HPDE6-E6E7 (cell line): ENCODE results near the gene MEF2A.

Source experiments
- DNase-seq: peaks from one replicate; pipeline ENCODE4 v3.0.0; 2011; ENCODE audit warnings: missing footprints; ENCODE audit errors: extremely low spot score

MEF2A gene

DNA sequence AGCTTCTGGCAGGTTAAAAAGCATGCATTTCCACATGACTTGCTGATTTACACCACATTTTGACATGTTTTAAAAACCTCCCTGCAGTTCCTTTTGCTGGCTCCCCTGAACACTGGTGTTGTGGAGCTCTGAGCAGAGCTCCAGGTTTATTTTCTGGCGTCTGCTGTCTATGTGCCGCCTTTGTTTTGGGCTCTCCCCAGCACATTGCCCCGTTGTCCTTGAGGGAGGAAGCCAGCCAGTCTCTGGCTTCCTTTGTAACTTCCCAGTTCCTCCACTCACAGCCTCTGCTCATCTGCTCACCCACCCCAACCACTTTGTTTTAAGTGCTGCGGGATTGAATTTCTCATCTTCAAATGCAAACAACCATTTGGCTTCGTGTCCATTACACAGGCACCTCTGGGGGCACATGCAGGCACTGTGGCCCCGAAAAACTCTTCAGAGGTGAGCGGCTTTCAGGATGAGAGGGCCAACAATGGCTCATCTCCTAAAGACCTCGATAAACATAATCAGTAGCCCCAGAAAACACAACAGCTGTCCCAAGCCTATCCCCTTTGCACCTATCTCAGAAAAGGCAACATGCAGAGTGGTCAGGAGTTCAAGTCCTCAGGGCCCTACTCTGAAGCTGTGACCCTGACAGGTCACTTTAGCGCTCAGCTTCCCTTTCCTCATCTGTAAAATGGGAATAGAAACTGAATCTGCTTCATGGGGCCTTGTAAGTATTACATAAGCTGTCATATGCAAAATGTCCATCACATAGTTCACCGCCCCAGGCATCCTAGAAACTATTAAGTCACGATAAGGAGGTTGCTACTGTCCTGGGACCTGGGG lies 1.3 kb upstream of the MEF2A start:
- no peak for DNase-seq

DNA sequence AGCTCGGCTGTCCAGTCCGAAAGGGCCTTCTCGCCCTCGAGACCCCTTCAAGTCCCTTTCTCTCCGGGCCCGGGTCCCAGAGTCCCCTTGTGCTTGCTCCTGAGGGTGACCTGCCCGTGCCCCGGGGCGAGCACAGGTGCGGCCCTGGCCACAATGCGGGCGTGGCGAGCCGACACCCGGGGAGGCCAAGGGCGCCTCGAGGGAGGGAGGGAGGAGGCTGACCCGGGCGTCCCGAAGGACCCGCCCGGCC lies 810 bp upstream of the MEF2A start:
- no peak for DNase-seq

DNA sequence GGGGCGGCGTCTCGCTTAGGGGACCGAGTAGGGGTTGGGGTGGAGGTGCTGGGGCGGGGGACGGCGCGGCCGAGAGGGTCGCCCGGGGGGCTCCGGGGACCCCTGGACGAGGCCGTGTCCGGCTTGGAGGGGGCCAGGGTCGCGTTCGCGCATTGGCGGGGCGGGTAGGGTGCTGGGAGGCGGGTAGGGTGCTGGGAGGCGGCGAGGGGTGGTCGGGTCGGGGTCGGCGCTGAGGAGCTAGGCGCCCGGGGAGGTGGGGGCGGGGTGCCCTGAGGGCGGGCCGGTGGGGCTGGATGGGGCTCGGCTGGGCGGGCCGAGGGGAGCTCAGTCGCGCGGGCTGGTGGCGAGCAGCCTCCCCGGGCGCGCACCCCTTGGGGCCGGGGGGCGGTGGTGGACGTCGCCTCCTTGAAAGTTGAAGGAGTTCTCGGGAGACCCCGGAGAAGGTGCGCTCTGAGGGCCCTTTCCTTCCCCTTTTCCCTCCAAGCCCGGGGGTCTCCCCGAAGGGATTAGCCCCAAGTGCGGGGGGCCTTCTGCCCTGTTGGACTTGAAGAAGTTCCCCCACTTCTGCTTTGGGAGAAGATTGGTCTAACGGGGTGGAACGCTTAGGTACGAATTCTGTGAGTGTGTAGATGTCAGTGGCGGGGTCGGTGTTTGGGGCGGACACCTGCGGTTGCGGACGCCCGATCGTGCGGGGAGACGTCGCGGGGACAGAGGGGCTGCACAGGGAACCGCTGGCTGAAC lies 543 bp downstream of the MEF2A start:
- no peak for DNase-seq

DNA sequence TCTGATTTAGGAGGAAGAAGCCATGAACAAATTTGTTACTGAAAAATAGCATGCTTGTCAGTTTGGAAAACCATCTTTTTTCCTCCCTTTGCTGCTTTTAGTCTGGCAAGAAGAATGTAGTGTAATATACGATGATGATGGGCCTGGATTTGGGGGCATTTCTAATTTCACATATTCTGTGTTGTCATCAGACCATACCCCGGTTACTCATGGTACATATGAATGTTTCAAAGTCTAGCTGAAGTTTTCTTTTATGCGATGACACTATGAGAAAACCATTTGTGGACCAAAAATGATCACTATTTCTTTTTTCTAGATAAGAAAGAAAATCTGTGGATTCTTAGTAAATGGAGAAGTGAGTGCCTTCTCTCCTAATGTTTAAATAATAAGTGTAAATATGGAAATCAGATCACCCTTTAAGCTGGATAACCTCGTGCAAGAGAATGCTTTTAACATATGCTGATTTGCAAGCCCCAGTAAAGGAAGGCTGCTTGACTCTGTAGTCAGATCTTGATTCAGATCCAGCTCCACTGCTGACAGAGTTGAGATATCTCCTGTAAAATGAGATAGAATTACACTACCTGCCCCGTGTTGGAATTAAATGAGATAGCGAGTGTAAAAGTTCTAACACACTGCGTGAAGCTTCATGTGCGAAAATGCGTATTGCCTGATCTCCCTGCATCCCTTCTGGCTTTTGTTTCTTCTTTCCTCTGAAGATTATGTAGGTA lies 3.0 kb downstream of the MEF2A start:
- DNase-seq = no peak

DNA sequence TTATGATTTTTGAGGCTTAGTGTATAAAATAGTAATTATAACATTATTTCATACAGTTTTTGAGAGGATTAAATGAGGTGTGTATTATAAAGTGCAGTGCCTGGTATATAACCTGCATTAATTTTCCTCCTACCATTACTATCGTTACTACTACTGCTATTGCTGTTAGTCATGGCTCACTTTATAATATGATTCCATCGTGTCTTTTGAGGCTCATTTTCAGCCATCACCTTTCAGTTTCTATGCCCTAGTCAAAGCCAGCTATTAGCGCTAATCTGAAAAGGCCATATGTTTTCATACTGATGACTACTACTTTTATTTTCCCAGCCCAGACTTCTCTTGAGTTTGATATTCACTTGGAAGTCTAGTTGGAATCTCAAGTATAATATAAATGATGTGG lies 5.5 kb downstream of the MEF2A start:
- no peak for DNase-seq

DNA sequence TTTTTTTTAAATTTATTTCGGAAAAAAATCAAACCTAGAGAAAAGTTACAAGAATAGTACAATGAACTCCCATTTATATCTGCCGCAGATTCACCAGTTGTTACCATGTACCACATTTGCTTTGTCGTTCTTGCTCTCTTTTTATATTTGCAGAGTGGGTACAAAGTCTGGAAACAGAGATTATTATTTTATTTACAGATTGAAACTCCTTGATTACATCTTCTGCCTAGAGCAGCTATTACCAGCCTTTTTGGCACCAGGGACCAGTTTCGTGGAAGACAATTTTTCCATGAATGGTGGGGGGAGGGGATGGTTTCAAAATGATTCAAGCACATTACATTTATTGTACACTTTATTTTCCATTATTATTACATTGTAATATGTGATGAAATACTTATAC lies 8.3 kb downstream of the MEF2A start:
- no peak for DNase-seq

DNA sequence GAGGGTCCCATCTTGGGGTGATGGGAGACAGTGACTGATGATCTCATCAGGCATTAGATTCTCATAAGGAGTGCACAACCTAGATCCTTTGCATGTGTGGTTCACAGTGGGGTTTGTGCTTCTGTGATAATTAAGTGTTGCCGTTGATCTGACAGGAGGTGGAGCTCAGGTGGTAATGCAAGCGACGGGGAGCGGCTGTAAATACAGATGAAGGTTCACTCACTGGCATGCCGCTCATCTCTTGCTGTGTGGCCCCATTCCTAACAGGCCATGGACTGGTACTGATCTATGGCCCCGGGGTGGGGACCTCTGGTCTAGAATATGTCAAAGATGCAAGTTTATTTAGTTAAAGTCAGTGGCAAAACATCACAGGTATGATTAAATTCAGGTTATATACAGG lies 8.7 kb downstream of the MEF2A start:
- DNase-seq = no peak

DNA sequence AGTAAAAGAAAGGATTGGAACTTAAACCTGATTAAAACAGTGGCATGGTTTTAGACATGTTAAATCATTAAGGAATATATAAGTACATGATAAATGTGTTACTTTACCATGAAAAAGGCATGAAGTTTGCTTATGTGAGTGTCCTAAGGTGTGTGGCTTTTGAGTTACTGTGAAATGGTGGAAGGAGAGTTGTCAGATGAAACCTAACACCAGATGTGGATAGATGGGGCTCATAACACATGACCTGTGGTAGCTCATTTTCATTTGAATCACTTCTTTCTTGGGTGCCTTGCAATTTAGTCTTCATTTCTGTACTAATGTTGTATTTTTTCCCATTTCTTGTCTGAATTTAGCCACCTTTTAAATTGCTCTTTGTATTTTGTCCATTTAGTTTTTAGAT lies 13.0 kb downstream of the MEF2A start:
- no peak for DNase-seq

DNA sequence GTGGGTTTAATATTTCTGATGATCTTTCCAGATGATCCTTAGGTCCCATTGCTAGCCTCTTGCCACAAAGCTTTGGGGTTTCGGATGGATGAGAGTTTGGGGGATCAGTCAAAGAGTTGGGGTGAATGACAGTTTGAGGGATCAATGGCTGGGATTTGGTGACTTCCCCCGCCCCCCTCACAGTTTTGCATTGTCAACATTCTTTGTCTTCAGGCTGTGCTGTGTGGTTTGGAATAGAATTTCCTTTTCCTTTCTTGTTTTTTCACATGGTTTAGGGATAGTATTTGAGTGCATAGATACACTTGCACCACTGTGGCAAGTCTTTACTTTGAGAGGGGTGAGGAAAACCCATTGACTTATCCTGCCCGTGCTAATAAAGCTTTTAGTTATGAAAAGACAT lies 14.3 kb downstream of the MEF2A start:
- DNase-seq = no peak

DNA sequence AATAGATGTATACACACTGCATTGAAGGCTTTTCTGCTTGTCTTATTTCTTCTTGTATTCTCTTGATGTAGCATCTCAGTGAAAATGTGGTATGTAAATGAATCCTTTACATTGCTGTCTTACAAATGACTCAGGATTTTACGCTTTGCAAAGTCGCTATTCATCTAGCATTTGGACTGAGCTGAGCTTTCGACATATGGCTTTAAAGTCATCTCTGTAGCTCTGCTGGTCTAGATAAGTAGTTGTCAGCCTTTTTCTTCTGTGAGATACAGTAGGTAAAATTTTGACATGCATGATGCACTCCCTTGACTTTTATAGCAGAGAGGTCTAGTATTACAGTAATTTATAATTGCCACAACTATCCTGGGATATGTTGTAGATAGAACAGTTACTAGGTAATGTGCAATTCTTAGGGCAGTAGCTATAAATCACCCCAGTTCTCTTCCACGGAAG lies 16.8 kb downstream of the MEF2A start:
- DNase-seq = no peak

DNA sequence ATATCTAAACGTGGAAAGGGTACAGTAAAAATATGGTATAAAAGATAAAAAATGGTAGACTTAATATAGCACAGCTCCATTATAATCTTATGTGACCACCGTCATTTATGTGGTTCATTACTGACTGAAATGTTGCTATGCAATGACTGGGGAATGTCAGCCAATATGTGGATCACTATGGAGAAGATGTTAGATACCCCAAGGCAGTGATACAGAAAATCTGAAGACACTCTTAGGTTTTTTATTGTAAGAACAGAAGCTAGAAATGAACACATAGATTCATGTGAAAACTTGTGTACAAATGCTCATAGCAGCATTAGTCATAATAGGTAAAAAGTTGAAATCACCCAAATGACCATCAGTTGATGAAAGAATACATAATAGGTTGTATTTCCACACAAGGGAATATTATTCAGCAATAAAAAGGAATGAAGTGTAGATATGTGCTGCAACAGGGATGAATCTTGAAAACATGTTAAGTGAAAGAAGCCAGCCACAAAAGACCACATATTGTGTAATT lies 18.4 kb downstream of the MEF2A start:
- no peak for DNase-seq

DNA sequence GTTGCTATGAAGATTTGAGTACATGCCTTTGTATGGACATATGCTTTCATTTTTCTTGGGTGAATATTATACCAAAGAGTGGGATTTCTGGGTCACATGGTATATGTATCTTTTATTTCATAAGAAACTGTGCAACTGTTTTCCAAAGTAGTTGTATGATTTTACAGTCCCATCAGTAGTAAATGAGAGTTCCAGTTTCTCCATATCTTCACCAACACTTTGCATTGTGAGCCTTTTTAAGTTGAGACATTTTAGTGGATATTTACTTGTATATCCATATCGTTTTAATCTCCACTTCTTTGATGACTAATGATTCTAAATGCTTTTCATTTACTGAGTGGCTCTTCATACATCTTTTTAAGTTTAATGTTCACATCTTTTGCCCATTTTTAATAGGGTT lies 20.3 kb downstream of the MEF2A start:
- DNase-seq = no peak

DNA sequence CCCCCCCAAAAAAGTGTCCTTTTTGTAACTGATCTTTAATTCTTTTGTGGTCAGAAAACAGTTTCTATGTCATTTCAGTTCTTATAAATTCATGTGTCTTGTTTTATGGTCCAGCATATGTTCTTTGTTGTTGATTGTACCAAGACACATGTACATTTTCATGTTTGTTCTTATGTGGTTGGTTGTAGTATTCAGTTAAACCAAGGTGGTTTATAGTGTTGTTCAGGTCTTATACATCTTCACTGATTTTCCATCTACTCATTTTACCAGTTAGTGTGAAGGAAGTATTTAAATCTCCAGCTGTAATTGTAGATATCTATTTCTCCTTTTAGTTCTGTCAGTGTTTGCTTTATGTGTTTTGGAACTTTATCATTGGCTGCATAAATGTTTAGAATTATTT lies 24.0 kb downstream of the MEF2A start:
- DNase-seq = no peak

DNA sequence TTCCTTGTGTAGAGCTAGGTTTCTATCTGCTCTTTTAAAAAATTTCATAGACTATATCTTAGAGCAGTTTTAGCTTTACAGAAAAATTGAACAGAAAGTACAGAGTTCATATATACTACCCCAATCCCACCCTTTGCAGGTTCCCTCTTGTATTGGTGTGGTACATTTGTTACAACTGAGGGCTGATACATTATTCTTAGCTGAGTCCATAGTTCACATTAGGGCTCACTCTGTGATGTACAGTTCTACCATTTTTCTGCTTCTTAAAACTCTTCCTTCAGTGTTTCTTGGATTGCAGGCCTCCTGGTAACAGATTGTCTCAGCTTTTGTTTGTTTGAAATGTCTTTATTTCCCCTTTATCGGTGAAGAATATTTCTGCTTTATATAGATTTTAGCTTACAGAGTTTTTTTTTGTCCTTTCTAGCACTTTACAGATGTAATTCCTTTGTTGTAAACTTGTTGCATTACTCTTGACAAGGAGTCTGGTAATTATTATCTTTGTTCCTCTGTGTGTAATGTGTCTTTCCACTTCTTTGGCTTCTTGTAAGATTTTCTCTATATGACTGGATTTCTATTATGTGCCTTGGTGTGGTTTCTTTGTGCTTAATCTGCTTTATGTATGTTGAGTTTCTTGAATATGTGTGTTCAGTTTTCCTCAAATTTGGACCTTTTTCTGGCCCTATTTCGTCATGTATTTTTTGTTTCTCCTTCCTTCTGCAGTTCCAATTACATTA lies 25.3 kb downstream of the MEF2A start:
- no peak for DNase-seq

DNA sequence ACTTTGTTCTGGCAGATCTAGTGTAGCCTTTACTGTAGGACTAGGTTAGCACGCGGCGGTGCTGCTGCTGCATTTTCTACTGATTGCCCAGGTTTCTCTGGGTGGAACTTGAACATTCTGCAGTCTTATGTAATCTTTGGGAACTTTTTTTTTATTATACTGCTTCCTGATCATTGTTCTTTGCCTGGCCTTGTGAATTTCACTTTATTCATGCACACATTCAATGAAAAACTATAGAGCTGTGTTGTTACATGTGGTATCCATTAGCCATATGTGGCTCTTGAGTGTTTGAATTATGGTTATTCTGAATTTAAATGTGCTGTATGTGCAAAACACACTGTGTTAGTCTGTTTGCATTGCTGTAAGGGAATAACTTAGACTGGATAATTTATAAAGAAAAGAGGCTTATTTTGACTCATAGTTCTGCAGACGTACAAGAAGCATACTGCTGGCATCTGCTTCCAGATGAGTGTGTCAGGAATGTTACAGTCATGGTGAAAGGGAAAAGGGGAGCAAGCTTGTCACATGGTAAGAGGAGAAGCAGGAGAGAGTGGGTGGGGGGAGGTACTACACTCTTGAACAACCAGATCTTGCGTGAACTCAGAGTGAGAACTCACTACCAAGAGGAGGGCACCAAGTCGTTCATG lies 26.5 kb downstream of the MEF2A start:
- DNase-seq = no peak

DNA sequence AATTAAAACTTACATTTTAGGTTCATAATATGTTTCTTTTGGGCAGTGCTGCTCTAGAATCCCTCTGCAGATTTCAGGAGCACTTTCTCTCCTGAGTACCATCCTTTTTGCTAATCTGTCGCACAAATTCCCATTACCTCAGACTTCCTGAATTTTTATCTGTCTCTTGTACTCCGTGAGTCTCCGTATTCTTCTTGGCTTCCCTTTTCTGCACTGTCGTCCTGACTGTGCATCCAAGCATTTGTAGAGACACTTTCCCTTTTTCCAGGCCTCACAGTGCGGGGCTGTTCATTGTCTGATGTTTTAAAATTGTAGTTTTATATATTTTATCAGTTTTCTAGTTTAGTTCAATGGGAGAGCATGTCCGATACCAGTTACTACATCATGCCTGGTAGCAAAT lies 27.3 kb downstream of the MEF2A start:
- no peak for DNase-seq

DNA sequence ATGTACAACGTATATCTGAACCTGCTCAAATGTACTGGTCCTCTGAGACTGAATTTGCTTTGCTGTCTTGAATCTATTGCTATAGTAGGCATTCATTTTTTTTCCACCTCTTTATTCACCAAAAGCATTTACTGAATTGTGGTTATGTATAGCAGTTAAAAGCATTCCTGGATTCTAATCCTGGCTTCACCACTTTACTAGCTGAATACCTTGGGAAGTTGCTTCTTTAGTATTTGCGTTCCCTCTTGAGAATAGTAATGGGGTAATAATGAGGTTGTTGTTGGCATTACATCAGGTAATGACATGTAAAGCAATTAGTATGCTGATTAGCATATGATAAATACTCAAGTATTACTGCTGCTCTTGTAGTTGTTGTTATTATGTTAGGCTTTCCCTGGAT lies 29.1 kb downstream of the MEF2A start:
- DNase-seq = no peak

DNA sequence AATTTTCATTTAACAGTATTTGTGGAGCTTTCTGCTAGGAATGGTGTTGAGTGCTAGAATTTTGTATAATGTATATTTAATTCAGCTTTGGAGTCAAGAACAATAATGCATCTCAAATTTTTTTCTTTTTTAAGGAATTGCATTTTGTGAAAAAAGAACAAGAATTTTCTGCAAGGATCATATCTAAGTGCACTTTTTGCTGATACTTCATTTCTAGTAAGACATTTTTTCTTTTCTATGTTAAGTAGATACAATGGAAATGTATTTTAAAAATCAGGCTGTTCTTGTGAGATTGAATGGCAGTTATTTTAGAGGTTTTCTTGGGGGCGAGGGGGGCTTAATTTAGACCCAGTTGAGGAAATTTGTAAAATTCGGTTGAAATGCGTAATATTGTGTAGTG lies 32.5 kb downstream of the MEF2A start:
- no peak for DNase-seq

DNA sequence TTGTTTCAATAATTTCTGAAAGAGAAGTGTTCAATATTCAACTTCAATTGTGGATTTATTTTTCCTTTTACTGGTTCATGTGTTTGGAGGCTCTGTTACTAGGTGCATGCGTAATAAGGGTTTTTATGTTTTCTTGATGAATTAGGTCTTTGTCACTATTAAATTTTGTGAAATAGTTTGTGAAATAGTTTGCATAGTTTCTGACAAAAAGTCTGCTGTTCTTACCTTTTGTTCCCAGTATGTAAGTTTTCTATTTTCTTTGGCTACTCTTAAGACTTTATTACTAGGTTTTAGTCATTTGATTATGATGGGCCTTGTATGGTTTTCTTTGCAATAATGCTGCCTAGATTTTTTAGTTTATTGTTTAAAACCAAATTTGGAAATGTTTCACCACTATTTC lies 38.0 kb downstream of the MEF2A start:
- no peak for DNase-seq

DNA sequence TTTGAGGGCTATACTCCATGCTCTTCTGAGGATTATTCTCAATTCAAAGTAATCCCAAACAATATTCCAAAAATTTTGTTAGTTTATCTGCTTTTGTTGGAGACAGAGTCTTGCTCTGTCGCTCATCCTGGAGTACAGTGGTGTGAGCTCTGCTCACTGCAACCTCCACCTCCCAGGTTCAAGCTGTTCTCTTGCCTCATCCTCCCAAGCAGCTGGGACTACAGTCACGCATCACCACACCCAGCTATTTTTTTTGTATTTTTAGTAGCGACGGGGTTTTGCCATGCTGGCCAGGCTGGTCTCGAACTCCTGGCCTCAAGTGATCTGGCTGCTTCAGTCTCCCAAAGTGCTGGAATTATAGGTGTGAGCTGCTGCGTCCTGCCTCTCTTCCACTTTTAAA lies 39.1 kb downstream of the MEF2A start:
- DNase-seq = no peak

DNA sequence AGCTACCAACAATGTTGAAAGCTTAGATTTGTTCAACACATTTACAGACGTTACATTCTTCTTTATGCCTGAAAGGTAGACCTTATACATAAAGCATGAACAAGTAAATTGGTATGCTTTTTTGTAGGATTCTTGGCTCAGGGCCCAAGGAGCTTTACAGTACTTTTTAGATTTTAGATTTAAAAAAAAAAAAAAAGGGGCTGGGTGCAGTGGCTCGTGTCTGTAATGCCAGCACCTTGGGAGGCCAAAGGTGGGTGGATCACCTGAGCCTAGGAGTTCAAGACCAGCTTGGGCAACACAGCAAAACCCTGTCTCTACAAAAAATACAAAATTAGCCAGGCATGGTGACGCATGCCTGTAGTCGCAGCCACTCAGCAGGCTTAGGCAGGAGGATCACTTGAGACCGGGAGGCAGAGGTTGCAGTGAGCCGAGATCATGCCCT lies 39.7 kb downstream of the MEF2A start:
- no peak for DNase-seq

DNA sequence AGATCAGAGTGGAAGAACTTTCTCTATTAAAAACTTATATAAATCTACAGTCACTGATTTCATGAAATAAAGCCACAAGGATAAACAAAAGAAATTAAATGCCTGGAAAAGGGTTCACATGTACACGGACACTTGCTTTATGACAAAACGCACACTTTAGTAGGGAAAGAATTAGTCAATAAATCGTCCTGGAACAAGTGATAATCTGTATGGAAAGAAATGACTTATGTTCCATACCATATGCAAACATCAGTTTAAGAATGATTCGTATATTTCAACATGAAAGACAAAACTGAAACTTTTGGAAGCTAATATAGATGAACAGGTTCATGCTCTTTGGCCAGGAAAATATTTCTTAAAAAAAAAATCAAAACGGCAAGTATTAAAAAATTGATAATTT lies 40.2 kb downstream of the MEF2A start:
- no peak for DNase-seq
